ENCODE measurements around the gene OCRL. TPM values are rescaled to one million over a fixed set of nuclear protein-coding genes. Genes with fewer than 3 reads are reported as not detected.

Gene OCRL
- polyA plus RNA-seq, 1 of the 3 experiments (the other 2 are of a cell fraction) = 18.6 TPM

GRCh38 chrX:129632443-129632842 lies 92.4 kb downstream of the OCRL start:
- Histone ChIP-seq H3K9me3 (no peaks in the 10 kb centered on the region), H3K9me2 (no peaks in the 10 kb centered on the region), H4K20me1 (ENCODE audit: insufficient read depth) (no peaks in the 10 kb centered on the region), H3K9ac (no peak overlapping the region), H3K79me2 (ENCODE audit: insufficient read depth) (no peaks in the 10 kb centered on the region), H3K4me3 (ENCODE audit: low read depth in 2 of 2, low read length in 1 of 2) (no peak overlapping the region), H2AFZ (ENCODE audit: low read depth) (no peak overlapping the region), H3K4me1 (ENCODE audit: control insufficient read depth in 1 of 2, insufficient read depth in 2 of 2, low read depth in 1 of 2, low read length in 1 of 2) (peaks cover 0 to 8% of the 10 kb centered on the region in 2 experiments; a peak in 1 of 4 replicates), H3K27me3 (ENCODE audit: insufficient read depth) (peaks cover 6% of the 10 kb centered on the region; the same call in 1 of the 2 replicates), H3K4me2 (no peak overlapping the region), H3K27ac (ENCODE audit: low read depth in 2 of 2, low read length in 1 of 2) (no peak overlapping the region), H3K36me3 (replicated peaks in 1 of 2; ENCODE audit: control insufficient read depth in 1 of 2, insufficient read depth in 2 of 2, low read length in 1 of 2) (no peaks in the 10 kb centered on the region), H3F3A (replicated peaks; ENCODE audit: insufficient read depth) (no peaks in the 10 kb centered on the region)
- no peak for TF ChIP-seq TAF1 (IDR thresholded peaks at IDR 0.05; ENCODE audit: borderline replicate concordance, low read depth, low read length)
- TF ChIP-seq USF2 (IDR thresholded peaks at IDR 0.05; ENCODE audit: borderline replicate concordance, low read depth, low read length) = no peak
- TF ChIP-seq PBX3 (IDR thresholded peaks at IDR 0.05) = no peak
- no peak for TF ChIP-seq JUND (IDR thresholded peaks at IDR 0.05)
- no peak for TF ChIP-seq IRF3 (IDR thresholded peaks at IDR 0.05; ENCODE audit: low read depth, low read length)
- TF ChIP-seq, protein P1, sequence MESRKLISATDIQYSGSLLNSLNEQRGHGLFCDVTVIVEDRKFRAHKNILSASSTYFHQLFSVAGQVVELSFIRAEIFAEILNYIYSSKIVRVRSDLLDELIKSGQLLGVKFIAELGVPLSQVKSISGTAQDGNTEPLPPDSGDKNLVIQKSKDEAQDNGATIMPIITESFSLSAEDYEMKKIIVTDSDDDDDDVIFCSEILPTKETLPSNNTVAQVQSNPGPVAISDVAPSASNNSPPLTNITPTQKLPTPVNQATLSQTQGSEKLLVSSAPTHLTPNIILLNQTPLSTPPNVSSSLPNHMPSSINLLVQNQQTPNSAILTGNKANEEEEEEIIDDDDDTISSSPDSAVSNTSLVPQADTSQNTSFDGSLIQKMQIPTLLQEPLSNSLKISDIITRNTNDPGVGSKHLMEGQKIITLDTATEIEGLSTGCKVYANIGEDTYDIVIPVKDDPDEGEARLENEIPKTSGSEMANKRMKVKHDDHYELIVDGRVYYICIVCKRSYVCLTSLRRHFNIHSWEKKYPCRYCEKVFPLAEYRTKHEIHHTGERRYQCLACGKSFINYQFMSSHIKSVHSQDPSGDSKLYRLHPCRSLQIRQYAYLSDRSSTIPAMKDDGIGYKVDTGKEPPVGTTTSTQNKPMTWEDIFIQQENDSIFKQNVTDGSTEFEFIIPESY (IDR thresholded peaks at IDR 0.05; ENCODE audit: borderline replicate concordance, low read depth) = no peak
- no peak for TF ChIP-seq RCOR1 (IDR thresholded peaks at IDR 0.05; ENCODE audit: low read length)
- DNase-seq = no peak
- ChIA-PET CTCF (interaction anchor here (0.6 to 4.9 kb wide), 3 partner anchors 23 to 428 kb away, joined by 3 to 29 read pairs (median 4); no protein-coding TSS in a partner anchor), POLR2A (no interaction called here)
- WGBS (ENCODE audit: low lambda C conversion rate) = 60% methylated on average over 5 of the region's 7 CpGs

DNA sequence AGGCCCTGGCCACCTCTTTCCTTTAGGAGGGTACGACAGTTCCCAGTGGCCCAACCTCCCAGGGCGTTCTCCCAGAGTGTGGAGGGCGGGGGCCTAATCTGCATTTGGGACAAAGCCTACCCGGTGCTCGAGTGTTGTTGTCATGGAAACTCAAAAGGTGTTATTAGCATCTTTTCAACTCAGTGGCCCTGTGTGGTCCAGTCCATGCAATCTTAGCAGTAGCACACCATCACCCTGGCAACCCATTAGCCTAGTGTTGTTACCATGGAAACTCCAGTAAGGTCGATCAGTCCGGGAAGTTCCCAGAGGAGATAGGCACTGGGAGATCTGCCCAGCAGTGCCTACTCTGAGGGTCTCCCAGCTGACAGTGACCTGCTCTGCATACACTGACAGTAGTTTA lies 94.5 kb downstream of the OCRL start:
- H3K27ac ChIP-seq (ENCODE audit: low read depth in 2 of 2, low read length in 1 of 2) = no peak overlapping the region
- H3K4me1 ChIP-seq (ENCODE audit: control insufficient read depth in 1 of 2, insufficient read depth in 2 of 2, low read depth in 1 of 2, low read length in 1 of 2) = peaks cover 0 to 8% of the 10 kb centered on the region in 2 experiments; a peak in 1 of 4 replicates
- TF ChIP-seq TAF1 (IDR thresholded peaks at IDR 0.05; ENCODE audit: borderline replicate concordance, low read depth, low read length) = no peak
- TF ChIP-seq GABPA (IDR thresholded peaks at IDR 0.05; ENCODE audit: low read depth) = no peak
- no peak overlapping the region for H2AFZ ChIP-seq (ENCODE audit: low read depth)
- WGBS (ENCODE audit: low lambda C conversion rate) = 31% methylated on average over 7 of the region's 7 CpGs
- no peaks in the 10 kb centered on the region for H3K9me3 ChIP-seq
- H3K79me2 ChIP-seq (ENCODE audit: insufficient read depth) = no peaks in the 10 kb centered on the region
- no peaks in the 10 kb centered on the region for H3K9me2 ChIP-seq
- H3F3A ChIP-seq (replicated peaks; ENCODE audit: insufficient read depth) = no peaks in the 10 kb centered on the region
- H3K9ac ChIP-seq = no peak overlapping the region
- ChIA-PET CTCF (interaction anchor here (0.6 to 7.7 kb wide), 4 partner anchors 29 to 91 kb away, joined by 3 to 119 read pairs (median 16); no protein-coding TSS in a partner anchor), POLR2A (interaction anchor here (0.6 kb wide), 1 partner anchor 442 kb away, joined by 3 read pairs; no protein-coding TSS in a partner anchor)
- peaks cover 17% of the 10 kb centered on the region; the same call in 1 of the 2 replicates for H3K27me3 ChIP-seq (ENCODE audit: insufficient read depth)
- no peak overlapping the region for H3K4me2 ChIP-seq
- peak; percentile 55 for DNase-seq
- H4K20me1 ChIP-seq (ENCODE audit: insufficient read depth) = no peaks in the 10 kb centered on the region
- H3K4me3 ChIP-seq (ENCODE audit: low read depth in 2 of 2, low read length in 1 of 2) = no peak overlapping the region
- H3K36me3 ChIP-seq (replicated peaks in 1 of 2; ENCODE audit: control insufficient read depth in 1 of 2, insufficient read depth in 2 of 2, low read length in 1 of 2) = no peaks in the 10 kb centered on the region

All from SK-N-SH (cell line).